Kidney (tissue), 14 donors: ENCODE data around the gene F7. TPM values are rescaled to one million over a fixed set of nuclear protein-coding genes. Genes with fewer than 3 reads are reported as not detected.

Experiments used
- DNase-seq, 5 donors: peaks; one replicate each; pipeline ENCODE4 v3.0.0-alpha.2; 2013 to 2020
- FAIRE-seq: peaks from 2 replicates; lab custom pipeline; 2012; peaks lifted over from hg19 to GRCh38; lab: Jason Lieb, UNC
- H3K27ac ChIP-seq, 2 donors: one replicate each; pipeline ENCODE4 v1.7.0; 2013; ENCODE audit warnings: low read depth in 2 of 2, low read length in 2 of 2, inconsistent platforms in 1 of 2
- H3K27me3 ChIP-seq: one replicate; pipeline ENCODE4 v1.7.1; 2013; ENCODE audit warnings: low read length, inconsistent platforms; ENCODE audit not compliant: control insufficient read depth, insufficient read depth
- H3K36me3 ChIP-seq, 3 donors: one replicate each; pipeline versions ENCODE4 v1.7.0 to v1.7.1; 2013; ENCODE audit warnings: low read length in 3 of 3, control low read depth in 1 of 3, inconsistent platforms in 1 of 3; ENCODE audit not compliant: insufficient read depth in 3 of 3, control insufficient read depth in 2 of 3
- H3K4me1 ChIP-seq, 3 donors: one replicate each; pipeline versions ENCODE4 v1.7.0 to v1.7.1; 2013; ENCODE audit warnings: low read length in 3 of 3, inconsistent platforms in 1 of 3, low read depth in 1 of 3; ENCODE audit not compliant: control insufficient read depth in 2 of 3, insufficient read depth in 2 of 3
- H3K4me3 ChIP-seq, 3 donors: one replicate each; pipeline versions ENCODE4 v1.7.0 to v1.8.1; 2013; ENCODE audit warnings: low read length in 3 of 3, control low read depth in 1 of 3, inconsistent platforms in 1 of 3
- H3K9ac ChIP-seq, 3 donors: one replicate each; pipeline versions ENCODE4 v1.7.0 to v1.7.1; 2013; ENCODE audit warnings: low read length in 3 of 3, control low read depth in 1 of 3, inconsistent platforms in 1 of 3
- H3K9me3 ChIP-seq, 3 donors: one replicate each; pipeline versions ENCODE4 v1.7.0 to v1.7.1; 2013; ENCODE audit warnings: low read length in 3 of 3, control low read depth in 1 of 3, inconsistent platforms in 1 of 3; ENCODE audit not compliant: control insufficient read depth in 2 of 3, insufficient read depth in 1 of 3
- CTCF ChIP-seq: IDR thresholded peaks from 3 replicates; pipeline ENCODE4 v1.5.1; 2012; ENCODE audit warnings: mild to moderate bottlenecking, moderate library complexity, borderline replicate concordance; ENCODE audit not compliant: insufficient read depth; ENCODE audit errors: extremely low read depth
- intact Hi-C: fragments of 100-400 bp; cut with DNase I; formaldehyde crosslinking; loops from one replicate; pipeline ENCODE4 v1.11.1; 2022
- polyA plus RNA-seq: library from polyadenylated mRNA; stranded (reverse); fragments of 350-450 nt; fragmentation: Illumina TruSeq; extraction: RNeasy Lipid Tissue Mini Kit (QIAGEN cat#74804); gene quantifications from one replicate; pipeline ENCODE4 v1.2.3, GENCODE V29; 2014; ENCODE audit warnings: low read depth, low replicate concordance; ENCODE audit not compliant: insufficient read depth
- total RNA-seq: library from RNA; stranded (reverse); fragmentation: NEBNext Ultra II Directional; extraction: Animal tissue kit (Norgen Biotek cat#: 25700); gene quantifications from one replicate; pipeline ENCODE4 v1.2.1, GENCODE V29; 2021
- donor health status: control.
- donor health status: control.
- donor health status: control.
- donor health status: control.
- donor health status: control.
- donor health status: DM: yes; HTN: yes; CAD: no.
- donor health status: Normal renal cell carcinoma (clear cell type).

Gene F7
- total and polyA plus RNA-seq, 2 donors from 2014 or later: 0.16 to 0.52 TPM

GRCh38 chr13:113090415-113090770 is 15.2 kb upstream of the F7 start:
- Histone ChIP-seq H3K4me1 (no peaks in the 10 kb centered on the region), H3K27me3 (no peaks in the 10 kb centered on the region), H3K9me3 (no peaks in the 10 kb centered on the region), H3K9ac (no peak overlapping the region), H3K4me3 (no peak overlapping the region), H3K27ac (no peak overlapping the region), H3K36me3 (peaks cover 0 to 34% (median 13%) of the 10 kb centered on the region in 3 donors)
- DNase-seq (peak in 1 of 5 donors; percentile 45), FAIRE-seq (no peak)
- intact Hi-C loops: no loop called here
- no peak for TF ChIP-seq CTCF

- FAIRE-seq: no peak
- TF ChIP-seq CTCF: no peak
Observed at GRCh38 chr13:113090806-113091205, 14.8 kb upstream of the F7 start.

GRCh38 chr13:113091211-113091771 is 14.3 kb upstream of the F7 start:
- Histone ChIP-seq H3K36me3 (peaks cover 0 to 34% (median 13%) of the 10 kb centered on the region in 3 donors), H3K27ac (no peak overlapping the region), H3K27me3 (no peaks in the 10 kb centered on the region), H3K9ac (no peak overlapping the region), H3K9me3 (no peaks in the 10 kb centered on the region), H3K4me1 (no peaks in the 10 kb centered on the region), H3K4me3 (no peak overlapping the region)
- peak in 1 of 5 donors; percentile 65 for DNase-seq
- TF ChIP-seq CTCF: no peak
- no peak for FAIRE-seq
- intact Hi-C loops: no loop called here

More at GRCh38 chr13:113090806-113091205, 14.8 kb upstream of the F7 start:
- Histone ChIP-seq H3K9ac (no peak overlapping the region), H3K9me3 (no peaks in the 10 kb centered on the region), H3K36me3 (peaks cover 0 to 34% (median 13%) of the 10 kb centered on the region in 3 donors), H3K4me1 (no peaks in the 10 kb centered on the region), H3K27me3 (no peaks in the 10 kb centered on the region), H3K4me3 (no peak overlapping the region), H3K27ac (no peak overlapping the region)
- peak in 1 of 5 donors; percentile 40 for DNase-seq
- intact Hi-C loops: no loop called here
